Thoracic aorta (tissue), 2 donors: ENCODE measurements around the gene CFTR. TPM values are rescaled to one million over a fixed set of nuclear protein-coding genes. Genes with fewer than 3 reads are reported as not detected.

Source experiments
- ATAC-seq: fragments of 150-250 bp; one replicate; pipeline ENCODE4 v1.8.0; 2017; ENCODE audit warnings: low read depth; ENCODE audit not compliant: insufficient number of reproducible peaks, low FRiP score
- DNase-seq: peaks from one replicate; pipeline ENCODE4 v3.0.0-alpha.2; 2020; ENCODE audit warnings: low spot score
- H3K27ac ChIP-seq, 2 donors: fragments of 200-600 bp; sonication (generic); 1 replicate in 1 of 2; 2 replicates in 1 of 2; pipeline ENCODE4 v1.5.1; 2016; ENCODE audit warnings: mild to moderate bottlenecking in 2 of 2, moderate library complexity in 2 of 2
- H3K27me3 ChIP-seq: fragments of 200-600 bp; sonication (generic); replicated peaks from 2 replicates; pipeline ENCODE4 v1.6.0; 2016; ENCODE audit warnings: mild to moderate bottlenecking; ENCODE audit not compliant: insufficient read depth
- H3K36me3 ChIP-seq: fragments of 200-600 bp; sonication (generic); one replicate; pipeline ENCODE4 v1.5.1; 2016
- H3K4me1 ChIP-seq, 2 donors: fragments of 200-600 bp; sonication (generic); 1 replicate in 1 of 2; 2 replicates in 1 of 2; pipeline versions ENCODE4 v1.5.1 to v1.6.0; 2016; ENCODE audit warnings: low read depth in 2 of 2, mild to moderate bottlenecking in 1 of 2; ENCODE audit not compliant: control insufficient read depth in 1 of 2
- H3K4me3 ChIP-seq: fragments of 200-600 bp; sonication (generic); 2 replicates; pipeline ENCODE4 v1.5.1; 2016; ENCODE audit warnings: mild to moderate bottlenecking
- H3K9me3 ChIP-seq: fragments of 200-600 bp; sonication (generic); 2 replicates; pipeline ENCODE4 v1.5.1; 2016
- CTCF ChIP-seq: fragments of 200-600 bp; sonication (generic); IDR thresholded peaks from one replicate; pipeline ENCODE4 v1.5.1; 2019; ENCODE audit warnings: antibody characterized with exemption
- total RNA-seq, 2 donors: library from RNA; depleted of rRNA; stranded (reverse); fragments of >200 nt; gene quantifications; one replicate each; pipeline versions ENCODE4 v1.1.0 to v1.2.3, GENCODE V29; 2016

CFTR gene
- total RNA-seq, 2 donors from 2014 or later: 0.68 TPM; not detected in 1

- H3K9me3 ChIP-seq: no peaks in the 10 kb centered on the region
- no peaks in the 10 kb centered on the region for H3K4me1 ChIP-seq
- ATAC-seq (no peak), DNase-seq (no peak)
- TF ChIP-seq CTCF: no peak
- H3K4me3 ChIP-seq: no peak overlapping the region
- H3K27ac ChIP-seq: no peak overlapping the region
- no peaks in the 10 kb centered on the region for H3K36me3 ChIP-seq
- H3K27me3 ChIP-seq: no peaks in the 10 kb centered on the region
These were observed 193.5 kb downstream of the CFTR start for GRCh38 chr7:117673367-117673766.

GRCh38 chr7:117673839-117674238 is 194.0 kb downstream of the CFTR start:
- Histone ChIP-seq H3K36me3 (no peaks in the 10 kb centered on the region), H3K27me3 (no peaks in the 10 kb centered on the region), H3K27ac (no peak overlapping the region), H3K9me3 (no peaks in the 10 kb centered on the region), H3K4me1 (no peaks in the 10 kb centered on the region), H3K4me3 (no peak overlapping the region)
- TF ChIP-seq CTCF: no peak
- DNase-seq (no peak), ATAC-seq (no peak)

GRCh38 chr7:117674617-117675016 is 194.8 kb downstream of the CFTR start:
- TF ChIP-seq CTCF: no peak
- Histone ChIP-seq H3K27me3 (no peaks in the 10 kb centered on the region), H3K9me3 (no peaks in the 10 kb centered on the region), H3K4me3 (no peak overlapping the region), H3K36me3 (no peaks in the 10 kb centered on the region), H3K27ac (no peak overlapping the region), H3K4me1 (no peaks in the 10 kb centered on the region)
- DNase-seq (no peak), ATAC-seq (no peak)

GRCh38 chr7:117675497-117676435 is 195.9 kb downstream of the CFTR start:
- Histone ChIP-seq H3K4me1 (no peaks in the 10 kb centered on the region), H3K36me3 (no peaks in the 10 kb centered on the region), H3K27ac (no peak overlapping the region), H3K4me3 (no peak overlapping the region), H3K27me3 (no peaks in the 10 kb centered on the region), H3K9me3 (no peaks in the 10 kb centered on the region)
- ATAC-seq: no peak
- TF ChIP-seq CTCF: no peak
- no peak for DNase-seq

GRCh38 chr7:117679120-117679519 is 199.3 kb downstream of the CFTR start:
- Histone ChIP-seq H3K27ac (no peak overlapping the region), H3K4me3 (no peak overlapping the region), H3K4me1 (no peaks in the 10 kb centered on the region), H3K27me3 (no peaks in the 10 kb centered on the region), H3K36me3 (no peaks in the 10 kb centered on the region), H3K9me3 (no peaks in the 10 kb centered on the region)
- no peak for DNase-seq
- no peak for TF ChIP-seq CTCF
- no peak for ATAC-seq
